ENCODE measurements around the gene PDE6H.

DNA sequence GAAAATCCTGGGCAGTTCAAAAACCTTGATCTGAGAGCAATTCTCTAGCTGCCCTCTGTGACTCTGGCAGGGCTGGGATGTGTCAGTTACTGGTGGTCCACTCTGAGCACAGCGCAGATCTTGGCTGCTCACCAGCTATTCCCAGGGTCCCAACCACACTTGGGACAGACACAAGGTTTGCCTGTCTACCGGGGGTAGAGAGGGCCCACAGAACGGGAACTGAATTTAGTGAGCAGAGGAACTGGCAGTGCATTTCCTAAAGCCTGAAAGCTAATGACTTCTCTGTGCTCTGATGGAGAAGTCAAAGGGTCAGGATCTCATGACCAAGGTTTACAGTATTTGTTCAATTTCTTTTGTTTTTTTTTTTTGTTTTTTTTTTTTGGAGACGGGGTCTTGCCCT, 2.6 kb downstream of the PDE6H start:
- no peak for TF ChIP-seq POLR2AphosphoS5 (IDR thresholded peaks at IDR 0.05; ENCODE audit: low read depth, low read length)
- TF ChIP-seq PAX5 (IDR thresholded peaks at IDR 0.05; ENCODE audit: insufficient read depth, low read length, severe bottlenecking): no peak
- TF ChIP-seq POLR2A (IDR thresholded peaks at IDR 0.05; ENCODE audit: low read depth, low read length): no peak
